Gastroesophageal sphincter (tissue), 4 donors: ENCODE measurements around the gene PID1. TPM values are rescaled to one million over a fixed set of nuclear protein-coding genes. Genes with fewer than 3 reads are reported as not detected.

ENCODE experiments used
- ATAC-seq: fragments of 150-250 bp; one replicate; pipeline ENCODE4 v1.9.1; 2016; ENCODE audit warnings: mild to moderate bottlenecking, moderate library complexity
- H3K27ac ChIP-seq, 4 donors: fragments of 200-600 bp; sonication (generic) in 3 of 4; 1 replicate in 3 of 4; 2 replicates in 1 of 4; pipeline ENCODE4 v1.5.1; 2016 to 2019
- H3K27me3 ChIP-seq: fragments of 200-600 bp; sonication (generic); one replicate; pipeline ENCODE4 v1.5.1; 2019
- H3K36me3 ChIP-seq, 2 donors: fragments of 200-600 bp; sonication (generic); one replicate each; pipeline ENCODE4 v1.5.1; 2019; ENCODE audit warnings: control low read depth in 1 of 2
- H3K4me1 ChIP-seq, 3 donors: fragments of 200-600 bp; sonication (generic); 1 replicate in 2 of 3; 2 replicates in 1 of 3; pipeline ENCODE4 v1.5.1; 2016 to 2019; ENCODE audit warnings: control low read depth in 2 of 3
- H3K4me3 ChIP-seq, 2 donors: fragments of 200-600 bp; sonication (generic); one replicate each; pipeline ENCODE4 v1.5.1; 2019; ENCODE audit warnings: mild to moderate bottlenecking in 1 of 2, moderate library complexity in 1 of 2
- H3K9me3 ChIP-seq, 3 donors: fragments of 200-600 bp; sonication (generic); one replicate each; pipeline ENCODE4 v1.5.1; 2017 to 2019; ENCODE audit warnings: control low read depth in 2 of 3
- EP300 ChIP-seq: sonication (generic); formaldehyde crosslinking; IDR thresholded peaks from one replicate; pipeline ENCODE4 v1.6.1; 2017; ENCODE audit warnings: antibody characterized with exemption, mild to moderate bottlenecking
- POLR2A ChIP-seq, 2 donors: fragments of 450-650 bp; IDR thresholded peaks; one replicate each; pipeline ENCODE4 v1.6.1; 2017; ENCODE audit warnings: antibody characterized with exemption in 2 of 2, mild to moderate bottlenecking in 2 of 2, moderate library complexity in 1 of 2
- POLR2AphosphoS5 ChIP-seq: sonication (generic); formaldehyde crosslinking; IDR thresholded peaks from one replicate; pipeline ENCODE4 v1.6.1; 2017; ENCODE audit warnings: antibody characterized with exemption
- WGBS, 2 donors: methylation state at CpG; one replicate each; pipeline ENCODE4 v1.1.5; 2018; ENCODE audit warnings: low coverage in 1 of 2; 5-methylcytosine and 5-hydroxymethylcytosine counted together
- total RNA-seq, 4 donors: library from RNA; depleted of rRNA; stranded (reverse); fragments of >200 nt; gene quantifications; one replicate each; pipeline ENCODE4 v1.1.0, GENCODE V29; 2016
- TF ChIP-seq, protein P1 (sequence below), 4 experiments: fragments of 200-600 bp in 2 of 4; fragments of 450-650 bp in 2 of 4; sonication (generic) in 1 of 4; IDR thresholded peaks; one replicate each; pipeline ENCODE4 v1.5.1; 2017 to 2019; ENCODE audit warnings: antibody characterized with exemption in 4 of 4, mild to moderate bottlenecking in 2 of 4, moderate library complexity in 2 of 4

PID1 gene
- total RNA-seq, 4 donors from 2014 or later: 34.4 to 62.4 (median 54.9) TPM

GRCh38 chr2:229152674-229153073 is 118.4 kb downstream of the PID1 start:
- H3K27ac ChIP-seq: no peak overlapping the region
- H3K36me3 ChIP-seq: no peaks in the 10 kb centered on the region
- no peak overlapping the region for H3K4me3 ChIP-seq
- no peak for ATAC-seq
- H3K27me3 ChIP-seq: no peaks in the 10 kb centered on the region
- 78 to 83% methylated on average over 9 to 10 of the region's 10 CpGs for WGBS, 2 donors
- TF ChIP-seq EP300 (no peak), POLR2A (IDR thresholded peaks at IDR 0.05) (no peak), POLR2AphosphoS5 (no peak)
- TF ChIP-seq, protein P1, sequence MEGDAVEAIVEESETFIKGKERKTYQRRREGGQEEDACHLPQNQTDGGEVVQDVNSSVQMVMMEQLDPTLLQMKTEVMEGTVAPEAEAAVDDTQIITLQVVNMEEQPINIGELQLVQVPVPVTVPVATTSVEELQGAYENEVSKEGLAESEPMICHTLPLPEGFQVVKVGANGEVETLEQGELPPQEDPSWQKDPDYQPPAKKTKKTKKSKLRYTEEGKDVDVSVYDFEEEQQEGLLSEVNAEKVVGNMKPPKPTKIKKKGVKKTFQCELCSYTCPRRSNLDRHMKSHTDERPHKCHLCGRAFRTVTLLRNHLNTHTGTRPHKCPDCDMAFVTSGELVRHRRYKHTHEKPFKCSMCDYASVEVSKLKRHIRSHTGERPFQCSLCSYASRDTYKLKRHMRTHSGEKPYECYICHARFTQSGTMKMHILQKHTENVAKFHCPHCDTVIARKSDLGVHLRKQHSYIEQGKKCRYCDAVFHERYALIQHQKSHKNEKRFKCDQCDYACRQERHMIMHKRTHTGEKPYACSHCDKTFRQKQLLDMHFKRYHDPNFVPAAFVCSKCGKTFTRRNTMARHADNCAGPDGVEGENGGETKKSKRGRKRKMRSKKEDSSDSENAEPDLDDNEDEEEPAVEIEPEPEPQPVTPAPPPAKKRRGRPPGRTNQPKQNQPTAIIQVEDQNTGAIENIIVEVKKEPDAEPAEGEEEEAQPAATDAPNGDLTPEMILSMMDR (IDR thresholded peaks at IDR 0.05): no peak
- H3K9me3 ChIP-seq: no peaks in the 10 kb centered on the region
- H3K4me1 ChIP-seq: no peaks in the 10 kb centered on the region

GRCh38 chr2:229150317-229150716 is 120.8 kb downstream of the PID1 start:
- Histone ChIP-seq H3K4me3 (no peak overlapping the region), H3K9me3 (peaks cover 0 to 13% (median 0%) of the 10 kb centered on the region in 3 donors), H3K27ac (no peak overlapping the region), H3K27me3 (no peaks in the 10 kb centered on the region), H3K36me3 (no peaks in the 10 kb centered on the region), H3K4me1 (no peaks in the 10 kb centered on the region)
- WGBS, 2 donors: 68 to 82% methylated on average over 2 to 4 of the region's 4 CpGs
- no peak for ATAC-seq
- no peak for TF ChIP-seq POLR2AphosphoS5
- TF ChIP-seq POLR2A (IDR thresholded peaks at IDR 0.05): no peak
- TF ChIP-seq, protein P1 (IDR thresholded peaks at IDR 0.05): no peak
- no peak for TF ChIP-seq EP300

DNA sequence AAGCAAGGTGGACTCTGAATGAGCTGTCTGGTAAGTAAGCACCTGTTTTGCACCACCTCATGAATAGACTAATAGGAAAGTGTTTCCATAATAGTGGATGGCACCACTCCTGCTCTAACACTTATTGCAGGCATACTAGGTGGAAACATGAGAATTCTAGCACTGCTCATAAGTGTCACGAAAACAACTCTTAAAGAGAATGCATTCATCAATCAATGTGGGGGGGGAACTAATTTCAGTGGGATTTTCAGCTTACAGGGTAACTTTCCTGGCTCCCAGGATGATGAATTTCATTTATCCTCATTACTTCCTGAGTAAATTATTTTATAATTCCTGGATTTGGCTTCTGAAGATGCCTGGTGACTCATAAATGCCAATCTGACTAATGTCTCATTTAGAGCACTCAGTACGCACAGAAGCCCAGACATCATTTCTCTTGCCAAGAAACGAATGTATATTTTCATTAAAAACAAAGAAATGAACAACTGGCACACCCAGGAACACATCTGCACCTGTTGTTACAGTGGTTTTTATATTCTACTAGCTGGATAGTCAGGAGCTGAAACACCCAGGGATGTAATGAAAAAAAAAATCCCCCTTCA is 129.6 kb downstream of the PID1 start:
- no peak for ATAC-seq
- 10 to 37% methylated on average over 2 to 3 of the region's 3 CpGs for WGBS, 2 donors
- H3K27ac ChIP-seq: no peak overlapping the region
- no peak overlapping the region for H3K4me3 ChIP-seq
- TF ChIP-seq, protein P1 (IDR thresholded peaks at IDR 0.05): no peak
- no peak for TF ChIP-seq POLR2A (IDR thresholded peaks at IDR 0.05)
- no peak for TF ChIP-seq POLR2AphosphoS5
- TF ChIP-seq EP300: no peak
- peaks cover 0 to 7% (median 0%) of the 10 kb centered on the region in 3 donors for H3K9me3 ChIP-seq
- H3K36me3 ChIP-seq: no peaks in the 10 kb centered on the region
- H3K27me3 ChIP-seq: no peaks in the 10 kb centered on the region
- no peaks in the 10 kb centered on the region for H3K4me1 ChIP-seq

GRCh38 chr2:229137639-229138038 is 133.4 kb downstream of the PID1 start:
- no peak overlapping the region for H3K27ac ChIP-seq
- no peak overlapping the region for H3K4me3 ChIP-seq
- WGBS, 2 donors: 60 to 61% methylated on average over 1 to 2 of the region's 3 CpGs
- TF ChIP-seq, protein P1 (IDR thresholded peaks at IDR 0.05): no peak
- TF ChIP-seq POLR2A (IDR thresholded peaks at IDR 0.05) (no peak), EP300 (no peak), POLR2AphosphoS5 (no peak)
- peaks cover 0 to 5% of the 10 kb centered on the region in 2 donors for H3K36me3 ChIP-seq
- no peaks in the 10 kb centered on the region for H3K9me3 ChIP-seq
- no peaks in the 10 kb centered on the region for H3K4me1 ChIP-seq
- no peaks in the 10 kb centered on the region for H3K27me3 ChIP-seq
- ATAC-seq: no peak

GRCh38 chr2:229137066-229137465 is 134.0 kb downstream of the PID1 start:
- no peaks in the 10 kb centered on the region for H3K9me3 ChIP-seq
- H3K36me3 ChIP-seq: peaks cover 0 to 5% of the 10 kb centered on the region in 2 donors
- TF ChIP-seq, protein P1 (IDR thresholded peaks at IDR 0.05): no peak
- TF ChIP-seq POLR2A (IDR thresholded peaks at IDR 0.05) (no peak), EP300 (no peak), POLR2AphosphoS5 (no peak)
- no peaks in the 10 kb centered on the region for H3K4me1 ChIP-seq
- H3K27me3 ChIP-seq: no peaks in the 10 kb centered on the region
- no peak for ATAC-seq
- no peak overlapping the region for H3K4me3 ChIP-seq
- no peak overlapping the region for H3K27ac ChIP-seq
- WGBS, 2 donors: 92 to 94% methylated on average over 2 of the region's 2 CpGs
